ENCODE measurements around the gene RNFT2. TPM values are rescaled to one million over a fixed set of nuclear protein-coding genes. Genes with fewer than 3 reads are reported as not detected.

Gene RNFT2
- polyA plus RNA-seq, 1 donor (not counting 4 experiments of a cell fraction or from before 2014, with no cell fraction given) = 0.96 TPM

- Histone ChIP-seq H2AFZ (ENCODE audit: control insufficient read depth, low read length) (peak overlapping the region; percentile 16), H3K4me2 (ENCODE audit: control insufficient read depth, extremely low read depth, insufficient read depth, low read depth, low read length) (peak overlapping the region; percentile 27), H3K27me3 (ENCODE audit: control insufficient read depth, extremely low read depth, insufficient read depth, low read length) (peaks cover 11% of the 10 kb centered on the region), H3K4me3 (ENCODE audit: control insufficient read depth in 2 of 3, extremely low read depth in 1 of 3, insufficient read depth in 2 of 3, low read depth in 1 of 3, low read length in 3 of 3) (no peak overlapping the region), H3K79me2 (ENCODE audit: control insufficient read depth, insufficient read depth, low read length) (no peaks in the 10 kb centered on the region), H3K9me1 (ENCODE audit: control insufficient read depth, extremely low read depth, insufficient read depth, low read length) (no peaks in the 10 kb centered on the region), H3K9ac (ENCODE audit: control insufficient read depth, extremely low read depth, insufficient read depth, low read length) (no peak overlapping the region), H3K4me1 (ENCODE audit: control insufficient read depth, extremely low read depth, insufficient read depth, low read length) (peaks cover 2% of the 10 kb centered on the region), H4K20me1 (ENCODE audit: control insufficient read depth, extremely low read depth, insufficient read depth, low read length) (no peaks in the 10 kb centered on the region), H3K36me3 (ENCODE audit: control insufficient read depth in 2 of 2, extremely low read depth in 1 of 2, insufficient read depth in 2 of 2, low read length in 2 of 2) (no peaks in the 10 kb centered on the region), H3K27ac (ENCODE audit: control insufficient read depth, insufficient read depth, low read length) (no peak overlapping the region), H3K9me3 (ENCODE audit: control insufficient read depth, low read depth, low read length) (no peaks in the 10 kb centered on the region)
- dilution Hi-C loops (cut with MboI; ENCODE audit: extremely low pct_ligation_motif_present, low sequenced_read_pairs) = no loop called here
- DNase-seq (ENCODE audit: low read depth, low spot score) (no peak), FAIRE-seq (no peak)
- TF ChIP-seq EZH2 (IDR thresholded peaks at IDR 0.05; ENCODE audit: low read length) (no peak), CTCF (optimal IDR thresholded peaks at IDR 0.05 in 1 of 3, IDR thresholded peaks at IDR 0.05 in 1 of 3, conservative IDR thresholded peaks at IDR 0.05 in 1 of 3; ENCODE audit: extremely low read depth in 1 of 3, insufficient read depth in 2 of 3, low read length in 3 of 3) (no peak)
Observed at GRCh38 chr12:116806845-116807440, 68.8 kb downstream of the RNFT2 start.

GRCh38 chr12:116807546-116807945 is 69.4 kb downstream of the RNFT2 start:
- Histone ChIP-seq H3K9me3 (ENCODE audit: control insufficient read depth, low read depth, low read length) (no peaks in the 10 kb centered on the region), H3K27ac (ENCODE audit: control insufficient read depth, insufficient read depth, low read length) (no peak overlapping the region), H3K9me1 (ENCODE audit: control insufficient read depth, extremely low read depth, insufficient read depth, low read length) (no peaks in the 10 kb centered on the region), H3K27me3 (ENCODE audit: control insufficient read depth, extremely low read depth, insufficient read depth, low read length) (peaks cover 11% of the 10 kb centered on the region), H3K9ac (ENCODE audit: control insufficient read depth, extremely low read depth, insufficient read depth, low read length) (no peak overlapping the region), H4K20me1 (ENCODE audit: control insufficient read depth, extremely low read depth, insufficient read depth, low read length) (no peaks in the 10 kb centered on the region), H3K4me2 (ENCODE audit: control insufficient read depth, extremely low read depth, insufficient read depth, low read depth, low read length) (no peak overlapping the region), H3K36me3 (ENCODE audit: control insufficient read depth in 2 of 2, extremely low read depth in 1 of 2, insufficient read depth in 2 of 2, low read length in 2 of 2) (no peaks in the 10 kb centered on the region), H3K79me2 (ENCODE audit: control insufficient read depth, insufficient read depth, low read length) (no peaks in the 10 kb centered on the region), H3K4me3 (ENCODE audit: control insufficient read depth in 2 of 3, extremely low read depth in 1 of 3, insufficient read depth in 2 of 3, low read depth in 1 of 3, low read length in 3 of 3) (no peak overlapping the region), H2AFZ (ENCODE audit: control insufficient read depth, low read length) (no peak overlapping the region), H3K4me1 (ENCODE audit: control insufficient read depth, extremely low read depth, insufficient read depth, low read length) (peaks cover 3% of the 10 kb centered on the region)
- dilution Hi-C loops (cut with MboI; ENCODE audit: extremely low pct_ligation_motif_present, low sequenced_read_pairs) = no loop called here
- TF ChIP-seq CTCF (optimal IDR thresholded peaks at IDR 0.05 in 1 of 3, IDR thresholded peaks at IDR 0.05 in 1 of 3, conservative IDR thresholded peaks at IDR 0.05 in 1 of 3; ENCODE audit: extremely low read depth in 1 of 3, insufficient read depth in 2 of 3, low read length in 3 of 3) (no peak), EZH2 (IDR thresholded peaks at IDR 0.05; ENCODE audit: low read length) (no peak)
- FAIRE-seq (no peak), DNase-seq (ENCODE audit: low read depth, low spot score) (no peak)

Measured in keratinocyte (primary cell).